Activated CD8-positive, alpha-beta memory T cell treated with anti-CD3 and anti-CD28 coated beads, Interleukin-2, amount 50 U/mL, for 1 hour (primary cell): ENCODE results near the gene PLGRKT.
"Not testable (repeated sequence)": the region's sequence is repeated elsewhere in the genome, so short reads cannot be mapped to it uniquely, and the experiment has no call there.

Experiments
- DNase-seq: peaks from one replicate; pipeline ENCODE4 v3.0.0-alpha.2; 2020; ENCODE audit errors: extremely low read depth

Gene PLGRKT

DNA sequence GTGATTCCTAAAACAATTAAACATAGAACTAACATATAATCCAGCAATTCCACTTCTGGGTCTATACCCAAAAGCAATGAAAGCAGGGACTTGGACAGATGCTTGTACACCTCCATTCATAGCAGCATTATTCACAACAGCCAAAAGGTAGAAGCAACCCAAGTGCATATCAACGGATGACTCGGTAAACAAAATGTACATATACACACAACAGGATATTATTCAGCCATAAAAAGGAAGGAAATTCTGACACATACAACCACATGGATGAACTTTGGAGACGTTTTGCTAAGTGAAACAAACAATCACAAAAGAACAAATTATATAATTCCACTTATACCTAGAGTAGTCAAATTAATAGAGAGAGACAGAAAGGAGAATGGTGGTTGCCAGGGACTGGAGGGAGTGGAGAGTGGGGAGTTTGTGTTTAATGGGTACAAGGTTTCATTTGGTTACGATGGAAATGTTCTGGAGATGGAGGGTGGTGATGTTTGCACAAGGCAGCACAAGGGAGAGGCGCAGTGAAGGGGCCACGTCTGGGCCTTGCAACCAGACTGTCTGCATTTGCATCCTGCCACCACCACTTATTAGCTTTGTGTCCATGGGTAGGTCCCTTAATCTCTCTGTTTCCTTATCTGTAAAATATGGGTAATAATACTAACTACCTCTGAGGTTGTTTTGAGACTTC lies 61.8 kb downstream of the PLGRKT start:
- no peak for DNase-seq

DNA sequence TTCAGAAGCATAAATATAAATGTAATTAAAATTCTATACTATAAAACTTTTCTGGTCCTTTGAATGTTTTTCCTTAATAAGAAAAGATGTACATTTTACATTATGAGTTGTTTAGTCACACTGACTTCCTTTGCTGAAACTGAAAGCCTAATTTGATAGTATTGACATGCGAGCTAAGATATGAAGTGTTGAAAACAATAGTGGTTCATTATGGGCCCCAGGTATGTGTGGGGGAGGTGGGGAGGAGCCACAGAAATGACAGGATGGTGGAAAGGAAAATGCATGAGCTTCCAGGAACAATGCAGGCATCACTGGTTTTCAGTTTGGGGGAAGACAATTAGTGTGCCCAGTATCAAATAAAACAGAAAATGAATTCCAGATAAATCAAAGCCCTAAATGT lies 62.6 kb downstream of the PLGRKT start:
- DNase-seq: no peak

DNA sequence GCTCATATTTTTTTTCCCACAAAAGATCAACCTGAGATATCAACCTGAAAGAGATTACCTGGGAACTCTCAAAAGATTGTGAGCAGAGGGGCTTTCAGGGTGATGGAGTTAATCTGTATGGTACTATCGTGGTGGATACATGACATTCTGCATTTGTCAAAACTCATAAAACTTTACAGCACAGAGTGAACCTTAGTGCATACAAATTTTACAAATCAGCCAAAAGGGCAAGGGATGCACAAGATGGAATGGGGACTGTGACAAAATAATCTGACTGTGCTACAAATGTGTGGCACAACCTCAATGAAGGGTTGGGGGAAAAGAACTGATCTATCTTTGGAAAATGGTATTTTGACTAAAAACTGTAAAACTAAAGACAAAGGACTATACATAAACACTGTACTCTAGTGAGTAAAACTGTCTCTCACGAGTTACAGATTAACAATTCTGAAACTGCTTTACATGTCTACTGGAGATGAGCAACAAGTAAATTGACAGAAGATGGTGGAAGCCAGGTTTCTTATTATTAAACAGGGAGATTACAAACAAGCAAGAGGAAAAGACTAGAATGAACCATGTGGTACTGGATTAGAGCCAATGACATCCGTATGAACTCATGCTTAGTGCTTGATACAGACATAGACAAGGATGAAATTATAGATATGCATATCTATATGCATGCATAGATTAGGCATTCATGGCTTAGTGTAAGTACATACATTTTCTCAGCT lies 73.3 kb downstream of the PLGRKT start:
- no peak for DNase-seq

DNA sequence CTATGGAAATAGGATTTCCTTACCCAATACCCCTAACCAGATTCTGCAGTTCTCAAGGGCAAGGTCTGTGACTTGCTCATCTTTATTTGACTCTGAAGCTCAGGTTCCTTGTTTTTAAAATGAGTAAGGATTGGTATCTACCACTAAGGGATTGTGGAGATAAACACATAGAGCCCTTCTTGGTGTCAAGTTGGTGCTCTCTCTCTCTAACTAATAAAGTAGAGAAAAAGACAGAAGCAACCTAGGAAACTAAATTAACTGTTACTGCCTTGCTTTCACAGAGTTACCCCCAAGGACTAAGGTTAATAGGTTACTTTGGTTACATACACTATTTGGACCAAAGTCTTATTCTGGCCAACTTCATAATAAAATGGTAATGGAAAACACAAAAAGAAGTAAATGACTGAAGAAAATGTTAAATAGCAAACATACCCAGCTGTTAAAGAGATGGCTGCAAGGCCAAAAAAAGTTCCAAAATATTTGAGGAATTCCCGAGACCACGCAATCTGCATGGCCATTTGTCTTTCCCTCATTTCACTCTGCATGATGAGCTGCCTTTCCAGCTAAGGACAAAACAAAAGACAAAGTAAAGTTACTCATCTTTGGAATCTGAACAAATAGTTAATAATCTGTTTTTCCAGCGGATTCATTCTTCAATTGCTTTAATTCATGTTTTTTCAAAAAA lies 76.3 kb downstream of the PLGRKT start:
- no peak for DNase-seq

DNA sequence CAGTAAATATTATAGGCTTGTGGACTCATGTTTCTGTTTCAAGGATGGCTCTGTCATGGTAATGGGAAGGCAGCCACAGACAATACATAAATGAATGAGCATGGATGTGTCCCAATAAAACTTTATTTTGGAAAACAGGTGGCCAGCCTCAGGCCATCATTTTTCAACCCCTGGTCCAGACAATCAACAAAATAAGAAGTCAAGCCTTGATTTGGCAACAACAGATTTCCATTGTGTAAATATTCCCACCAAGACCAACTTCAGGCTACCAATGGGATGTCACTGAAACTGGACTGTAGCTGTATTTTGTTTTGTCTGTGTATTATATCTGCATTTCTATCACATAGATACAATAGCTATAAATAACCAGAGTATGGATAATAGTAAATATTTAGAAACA lies 77.4 kb downstream of the PLGRKT start:
- DNase-seq: no peak

DNA sequence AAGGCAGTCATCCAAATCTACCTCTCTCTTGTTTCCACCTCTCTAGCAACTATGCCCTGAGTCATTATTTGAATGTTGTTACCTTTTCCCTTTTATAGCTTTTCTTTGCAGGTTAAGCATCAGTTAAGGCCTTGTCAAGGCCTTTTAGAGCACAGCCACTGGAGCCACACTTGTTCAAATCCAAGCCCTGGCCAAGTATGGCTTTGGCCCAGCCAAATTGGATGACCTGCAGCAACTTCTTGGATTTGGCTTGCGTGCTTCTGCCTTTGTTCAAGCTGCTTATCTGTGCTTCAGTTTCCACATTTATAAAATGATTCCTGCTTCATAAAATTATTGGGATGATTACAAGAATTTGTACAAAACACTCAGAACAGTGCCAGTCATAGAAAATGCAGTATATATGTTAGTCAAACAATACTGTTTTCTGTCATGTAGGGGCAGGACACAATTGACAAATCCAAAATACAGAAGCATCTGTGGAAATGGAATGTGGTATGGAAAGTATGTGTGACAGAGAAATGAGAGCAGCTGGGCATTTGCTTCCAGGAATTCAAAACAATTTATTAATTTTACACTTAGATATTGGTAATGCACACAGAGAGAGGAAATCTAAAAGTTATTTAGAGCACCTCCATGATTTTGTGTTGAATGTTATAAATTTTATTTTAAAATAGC lies 80.2 kb downstream of the PLGRKT start:
- DNase-seq: no peak

DNA sequence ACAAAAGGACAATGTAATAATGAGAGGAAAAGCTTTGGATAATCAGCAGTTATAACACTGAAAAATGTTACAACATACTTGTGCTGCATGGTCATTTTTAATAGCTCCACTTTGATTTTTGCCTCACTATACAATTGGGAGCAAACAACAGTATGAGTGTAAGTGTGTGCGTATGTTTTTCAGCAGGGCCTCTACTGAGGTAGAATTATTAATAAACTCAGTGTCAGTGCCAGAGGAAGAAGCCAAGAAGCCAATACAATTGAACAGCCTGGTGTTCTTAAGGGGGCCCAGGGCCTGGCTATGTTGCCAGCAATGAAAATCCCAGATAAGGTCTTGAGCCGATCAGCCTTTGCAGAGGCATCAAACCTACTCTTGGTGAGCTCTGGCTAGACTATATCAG lies 81.9 kb downstream of the PLGRKT start:
- no peak for DNase-seq

DNA sequence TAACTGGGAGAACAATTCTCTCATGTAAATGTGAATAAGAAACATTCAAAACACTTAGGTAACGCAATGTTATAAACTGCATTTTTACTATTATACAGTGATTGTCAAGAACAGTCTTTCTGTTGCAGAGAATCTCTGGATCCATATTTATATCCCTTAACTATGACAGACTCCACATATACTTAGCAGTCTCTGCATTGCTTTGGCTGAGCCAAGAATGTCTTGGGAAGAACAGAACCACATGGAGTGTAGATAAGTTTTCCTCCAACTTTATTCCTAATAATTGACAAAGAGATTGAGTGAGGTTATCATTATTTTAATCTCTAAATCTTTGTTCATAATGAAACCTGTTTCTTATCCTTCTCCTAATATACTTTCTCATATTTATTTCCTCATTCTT lies 82.5 kb downstream of the PLGRKT start:
- no peak for DNase-seq

DNA sequence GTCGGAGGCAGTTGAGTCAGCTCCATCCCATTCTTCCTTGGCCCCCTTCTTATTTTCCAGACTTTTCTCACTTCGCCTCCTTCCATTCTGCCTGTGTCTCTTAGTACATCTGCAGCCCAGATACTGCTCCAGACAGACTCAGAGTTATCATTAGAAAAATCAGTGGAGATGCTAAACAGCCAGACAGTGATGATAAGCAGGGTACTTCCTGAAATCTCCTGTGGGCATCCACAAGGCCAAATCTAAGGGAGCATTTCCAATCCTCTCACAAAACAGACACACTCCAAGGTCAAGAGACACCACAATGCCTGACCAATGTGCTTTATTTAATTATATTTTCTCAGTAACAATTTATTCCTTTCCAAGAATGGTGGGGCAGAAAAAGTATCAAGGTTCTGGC lies 83.5 kb downstream of the PLGRKT start:
- no peak for DNase-seq

DNA sequence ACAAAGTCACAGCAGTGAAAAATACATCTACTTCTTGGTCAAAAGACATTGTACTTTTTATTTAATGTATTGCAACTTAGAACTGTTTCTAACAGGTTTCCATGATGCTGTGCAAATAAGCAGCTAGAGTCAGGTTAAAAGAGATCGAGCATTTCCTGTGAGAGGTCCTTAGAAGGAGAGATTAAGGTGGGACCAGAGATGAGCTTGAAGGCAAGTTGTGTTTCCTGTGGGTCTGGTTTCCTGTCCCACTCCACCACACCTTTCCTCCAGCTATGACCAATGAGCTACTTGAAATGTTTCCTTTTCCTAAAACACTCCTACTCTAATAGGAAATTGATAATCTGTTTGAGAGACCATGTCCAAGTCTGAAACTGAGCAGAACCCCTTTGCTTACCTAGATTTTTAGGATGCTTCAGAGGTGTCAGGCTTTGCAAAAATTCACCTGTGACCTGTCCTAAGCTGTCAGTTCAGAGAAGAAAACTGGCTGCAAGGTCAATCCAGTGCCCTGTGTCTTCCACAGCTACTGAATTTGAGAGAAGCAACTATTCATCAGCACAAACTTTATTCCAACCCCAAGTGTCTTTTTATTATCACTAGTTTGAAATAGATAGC lies 85.0 kb downstream of the PLGRKT start:
- DNase-seq: no peak

DNA sequence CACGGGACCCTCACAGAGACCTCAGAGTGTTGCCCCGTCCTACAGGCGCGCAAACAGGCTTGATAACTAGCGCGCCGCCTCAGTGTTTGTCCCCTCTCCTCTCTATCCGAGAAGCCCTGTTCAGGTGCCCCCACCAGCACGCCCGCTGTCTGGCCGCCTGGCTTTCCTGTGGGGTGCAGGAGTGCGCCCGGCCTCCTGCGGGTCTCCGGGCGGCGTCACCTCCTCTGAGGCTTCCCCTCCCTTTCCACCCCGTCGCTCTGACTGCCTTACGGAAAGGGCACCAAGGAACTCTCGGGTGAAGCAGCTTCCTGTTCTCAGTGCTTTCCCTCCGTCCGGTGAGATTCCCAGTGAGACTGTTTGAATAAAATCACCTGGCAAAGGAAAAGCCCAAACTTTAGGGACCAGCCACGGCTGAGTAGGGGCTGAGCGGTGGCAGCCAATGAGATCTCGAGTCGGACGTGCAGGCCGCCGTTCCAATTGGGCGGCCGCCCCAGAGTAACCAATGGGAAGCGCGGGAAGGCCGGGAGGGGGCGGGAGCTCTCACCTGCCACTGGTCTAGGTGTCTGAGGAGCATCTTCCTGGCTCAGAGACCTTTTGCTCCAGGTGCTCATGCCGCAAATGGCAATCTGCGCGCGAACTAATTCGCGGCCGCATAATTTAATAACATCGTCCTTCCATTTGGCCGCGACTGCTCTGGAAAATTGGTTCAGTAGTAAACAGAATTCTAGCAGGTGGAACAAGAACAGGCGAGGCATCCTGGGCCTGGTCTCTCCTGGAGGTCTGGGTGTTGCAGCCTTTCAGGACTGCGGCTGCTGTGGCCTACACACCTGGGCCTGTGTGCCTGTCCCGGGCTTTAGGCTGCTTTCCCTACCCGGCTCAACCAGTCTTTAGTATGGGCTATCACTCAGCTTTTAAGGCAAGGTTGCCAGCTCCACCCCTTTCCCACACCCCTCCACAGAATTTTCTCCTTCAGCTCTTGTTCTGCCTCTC lies 98.4 kb downstream of the PLGRKT start, which contains the start of gene RLN1:
RLN1 (minus strand) TSS at position 885 of the 990 bp plus-strand sequence; CDS start at position 755, 130 bp downstream.
- DNase-seq: not testable (repeated sequence)

DNA sequence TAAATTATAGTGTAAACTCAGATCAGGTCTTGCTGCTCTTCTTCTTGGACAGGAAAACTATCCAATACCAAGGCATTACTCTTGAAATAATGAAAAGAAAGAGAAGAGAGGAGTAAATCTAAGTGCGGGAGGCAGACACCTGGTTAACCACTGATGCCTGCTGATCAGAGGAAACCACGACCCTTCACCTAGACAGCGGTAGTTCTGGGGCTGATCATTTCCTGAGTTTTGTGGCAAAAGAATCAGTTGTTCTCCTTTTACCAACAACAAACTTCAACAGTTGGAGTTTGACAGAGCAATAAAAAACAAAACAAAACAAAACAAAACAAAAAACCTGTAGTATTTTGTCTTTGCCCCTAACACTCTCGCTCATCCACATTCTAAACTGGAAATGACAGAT lies 101.0 kb downstream of the PLGRKT start:
- no peak for DNase-seq

DNA sequence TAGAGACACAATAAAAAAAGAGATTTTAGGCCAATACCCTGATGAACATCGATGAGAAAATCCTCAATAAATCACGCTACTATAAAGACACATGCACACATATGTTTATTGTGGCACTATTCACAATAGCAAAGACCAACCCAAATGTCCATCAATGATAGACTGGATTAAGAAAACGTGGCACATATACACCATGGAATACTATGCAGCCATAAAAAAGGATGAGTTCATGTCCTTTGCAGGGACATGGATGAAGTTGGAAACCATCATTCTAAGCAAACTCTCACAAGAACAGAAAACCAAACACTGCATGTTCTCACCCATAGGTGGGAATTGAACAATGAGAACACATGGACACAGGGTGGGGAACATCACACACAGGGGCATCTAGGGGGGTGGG lies 106.4 kb downstream of the PLGRKT start:
- not testable (repeated sequence) for DNase-seq

DNA sequence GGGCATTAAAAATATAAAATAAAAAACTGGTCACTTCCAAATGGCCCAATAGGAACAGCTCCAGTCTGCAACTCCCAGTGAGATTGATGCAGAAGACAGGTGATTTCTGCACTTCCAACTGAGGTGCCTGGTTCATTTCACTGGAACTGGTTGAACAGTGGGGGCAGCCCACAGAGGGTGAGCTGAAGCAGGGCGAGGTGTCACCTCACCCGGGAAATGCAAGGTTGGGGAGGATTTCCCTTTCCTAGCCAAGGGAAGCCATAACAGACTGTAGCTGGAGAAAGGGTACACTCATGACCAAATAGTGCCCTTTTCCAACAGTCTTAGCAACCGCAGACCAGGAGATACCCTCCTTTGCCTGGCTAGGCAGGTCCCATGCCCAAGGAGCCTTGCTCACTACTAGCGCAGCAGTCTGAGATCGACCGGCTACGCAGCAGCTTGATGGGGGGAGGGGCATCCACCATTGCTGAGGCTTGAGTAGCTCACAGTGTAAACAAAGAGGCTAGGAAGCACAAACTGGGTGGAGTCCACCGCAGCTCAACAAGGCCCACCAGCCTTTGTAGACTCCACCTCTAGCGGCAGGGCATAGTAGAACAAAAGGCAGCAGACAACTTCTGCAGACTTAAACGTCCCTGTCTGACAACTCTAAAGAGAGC lies 110.7 kb downstream of the PLGRKT start:
- no peak for DNase-seq

DNA sequence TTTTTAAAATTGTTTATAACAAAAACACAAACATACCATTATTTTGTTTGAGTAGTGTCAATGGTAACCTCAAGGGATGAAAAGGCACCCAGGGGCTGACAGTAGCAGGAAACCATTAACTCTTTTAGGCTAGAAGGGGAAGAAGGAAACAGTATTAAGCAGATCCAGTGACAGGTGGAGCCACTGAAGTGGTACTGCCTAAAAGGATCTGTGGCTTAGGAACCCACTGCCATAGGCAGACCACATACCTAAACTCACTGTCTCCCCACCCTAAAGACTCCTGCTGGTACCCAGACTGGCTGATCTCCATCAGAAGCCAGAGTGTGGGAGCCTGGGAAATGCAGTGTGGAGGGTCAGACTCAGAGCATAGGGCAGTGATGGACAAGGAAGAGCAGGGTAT lies 111.5 kb downstream of the PLGRKT start:
- no peak for DNase-seq

DNA sequence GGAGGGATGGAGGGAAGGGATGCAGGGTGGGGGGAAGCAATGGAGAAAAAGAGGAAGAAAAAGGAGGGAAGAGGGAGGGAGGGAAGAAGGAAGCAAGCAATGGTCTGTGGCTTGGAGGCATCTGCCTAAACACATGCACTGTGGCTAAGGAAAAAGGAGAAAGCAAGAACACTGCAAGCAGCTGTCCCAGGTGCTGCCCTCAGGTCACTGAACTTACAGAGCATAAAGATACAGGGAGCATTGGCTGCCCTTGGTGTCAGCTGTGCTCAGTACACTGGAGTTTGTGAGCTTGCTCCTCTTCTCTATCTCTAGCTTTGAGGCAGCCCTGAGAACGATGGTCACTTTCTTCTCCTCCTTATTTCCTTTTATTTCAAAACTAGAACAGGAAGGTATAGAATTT lies 116.1 kb downstream of the PLGRKT start:
- not testable (repeated sequence) for DNase-seq

DNA sequence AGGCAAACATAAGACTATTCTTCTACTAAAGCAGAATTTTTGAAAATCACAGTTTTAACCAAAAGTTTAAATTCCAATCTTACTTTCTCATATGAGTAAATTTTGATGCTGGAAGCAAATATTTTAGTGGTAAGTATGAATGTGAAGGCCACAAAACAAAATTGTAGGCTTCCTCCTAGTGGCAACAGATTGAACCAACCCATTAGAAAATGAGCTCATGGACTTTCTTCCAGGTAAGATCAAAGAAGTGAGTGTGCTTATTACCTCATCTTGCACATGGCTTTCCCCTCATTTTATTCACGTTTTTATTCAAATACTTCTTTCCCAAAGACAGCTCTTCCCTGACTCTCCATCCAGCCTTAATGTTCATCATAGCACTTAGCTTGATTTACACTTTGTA lies 116.7 kb downstream of the PLGRKT start:
- no peak for DNase-seq

DNA sequence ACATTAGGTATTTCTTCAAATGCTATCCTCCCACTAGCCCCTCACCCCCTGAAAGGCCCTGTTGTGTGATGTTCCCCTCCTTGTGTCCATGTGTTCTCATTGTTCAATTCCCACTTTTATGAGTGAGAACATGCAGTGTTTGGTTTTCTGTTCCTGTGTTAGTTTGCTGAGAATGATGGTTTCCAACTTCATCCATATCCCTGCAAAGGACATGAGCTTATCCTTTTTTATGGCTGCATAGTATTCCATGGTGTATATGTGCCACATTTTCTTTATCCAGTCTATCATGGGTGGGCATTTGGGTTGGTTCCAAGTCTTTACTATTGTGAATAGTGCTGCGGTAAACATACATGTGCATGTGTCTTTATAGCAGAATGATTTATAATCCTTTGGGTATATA lies 121.3 kb downstream of the PLGRKT start:
- DNase-seq: not testable (repeated sequence)

DNA sequence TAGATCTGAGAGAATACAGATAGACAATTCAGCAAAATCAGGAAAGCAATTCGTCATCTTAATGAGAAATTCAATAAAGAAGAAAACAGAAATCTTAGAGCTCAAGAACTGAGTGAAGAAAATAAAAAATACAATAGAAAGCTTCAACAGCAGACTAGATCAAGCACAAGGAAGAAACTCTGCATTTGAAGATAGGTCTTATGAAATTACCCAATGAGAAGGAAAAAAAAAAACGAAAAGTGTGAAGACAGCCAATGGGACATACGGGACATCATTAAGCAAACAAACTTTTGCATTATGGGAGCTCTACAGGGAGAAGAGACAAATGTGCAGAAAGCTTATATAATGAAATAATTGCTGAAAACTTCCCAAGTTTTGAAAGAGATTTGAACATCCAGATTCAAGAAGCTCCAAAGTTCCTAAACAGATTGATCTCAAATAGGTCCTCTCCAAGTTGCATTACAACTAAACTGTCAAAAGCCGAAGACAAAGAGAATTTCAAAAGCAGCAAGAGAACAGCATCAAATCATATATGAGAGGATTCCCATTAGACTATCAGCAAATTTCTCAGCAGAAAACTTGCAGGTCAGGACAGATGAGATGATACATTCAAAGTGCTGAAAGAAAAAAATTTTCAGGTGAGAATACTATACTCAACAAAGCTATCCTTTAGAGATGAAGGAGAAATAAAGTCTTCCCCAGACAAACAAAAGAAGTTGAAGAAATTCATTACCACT lies 122.4 kb downstream of the PLGRKT start:
- no peak for DNase-seq
